NB4 (cell line): ENCODE data around the gene PIK3IP1.

Source experiments
- MAX ChIP-seq: IDR thresholded peaks from 2 replicates; pipeline ENCODE4 v1.6.1; 2011; ENCODE audit warnings: low read depth, low read length
- POLR2A ChIP-seq: IDR thresholded peaks from 2 replicates; pipeline ENCODE4 v1.6.1; 2011; ENCODE audit warnings: mild to moderate bottlenecking; ENCODE audit not compliant: insufficient read length; ENCODE audit errors: extremely low read depth
- TF ChIP-seq, protein P1 (sequence below): IDR thresholded peaks from one replicate; pipeline ENCODE4 v1.5.1; 2012; ENCODE audit warnings: low read depth, low read length

GRCh38 chr22:31262312-31263133, 29.8 kb downstream of the PIK3IP1 start:
- TF ChIP-seq, protein P1, sequence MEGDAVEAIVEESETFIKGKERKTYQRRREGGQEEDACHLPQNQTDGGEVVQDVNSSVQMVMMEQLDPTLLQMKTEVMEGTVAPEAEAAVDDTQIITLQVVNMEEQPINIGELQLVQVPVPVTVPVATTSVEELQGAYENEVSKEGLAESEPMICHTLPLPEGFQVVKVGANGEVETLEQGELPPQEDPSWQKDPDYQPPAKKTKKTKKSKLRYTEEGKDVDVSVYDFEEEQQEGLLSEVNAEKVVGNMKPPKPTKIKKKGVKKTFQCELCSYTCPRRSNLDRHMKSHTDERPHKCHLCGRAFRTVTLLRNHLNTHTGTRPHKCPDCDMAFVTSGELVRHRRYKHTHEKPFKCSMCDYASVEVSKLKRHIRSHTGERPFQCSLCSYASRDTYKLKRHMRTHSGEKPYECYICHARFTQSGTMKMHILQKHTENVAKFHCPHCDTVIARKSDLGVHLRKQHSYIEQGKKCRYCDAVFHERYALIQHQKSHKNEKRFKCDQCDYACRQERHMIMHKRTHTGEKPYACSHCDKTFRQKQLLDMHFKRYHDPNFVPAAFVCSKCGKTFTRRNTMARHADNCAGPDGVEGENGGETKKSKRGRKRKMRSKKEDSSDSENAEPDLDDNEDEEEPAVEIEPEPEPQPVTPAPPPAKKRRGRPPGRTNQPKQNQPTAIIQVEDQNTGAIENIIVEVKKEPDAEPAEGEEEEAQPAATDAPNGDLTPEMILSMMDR = no peak
- no peak for TF ChIP-seq POLR2A
- no peak for TF ChIP-seq MAX
